ENCODE data around the gene KCNJ12. TPM values are rescaled to one million over a fixed set of nuclear protein-coding genes. Genes with fewer than 3 reads are reported as not detected.
"Not testable (repeated sequence)": the region's sequence is repeated elsewhere in the genome, so short reads cannot be mapped to it uniquely, and the experiment has no call there.

Gene KCNJ12
- total RNA-seq, 4 donors from 2014 or later: 3.8 to 14.2 (median 6.3) TPM

GRCh38 chr17:21341925-21342540 is 34.1 kb upstream of the KCNJ12 start:
- WGBS, 2 donors: 79 to 86% methylated on average over 8 of the region's 8 CpGs

DNA sequence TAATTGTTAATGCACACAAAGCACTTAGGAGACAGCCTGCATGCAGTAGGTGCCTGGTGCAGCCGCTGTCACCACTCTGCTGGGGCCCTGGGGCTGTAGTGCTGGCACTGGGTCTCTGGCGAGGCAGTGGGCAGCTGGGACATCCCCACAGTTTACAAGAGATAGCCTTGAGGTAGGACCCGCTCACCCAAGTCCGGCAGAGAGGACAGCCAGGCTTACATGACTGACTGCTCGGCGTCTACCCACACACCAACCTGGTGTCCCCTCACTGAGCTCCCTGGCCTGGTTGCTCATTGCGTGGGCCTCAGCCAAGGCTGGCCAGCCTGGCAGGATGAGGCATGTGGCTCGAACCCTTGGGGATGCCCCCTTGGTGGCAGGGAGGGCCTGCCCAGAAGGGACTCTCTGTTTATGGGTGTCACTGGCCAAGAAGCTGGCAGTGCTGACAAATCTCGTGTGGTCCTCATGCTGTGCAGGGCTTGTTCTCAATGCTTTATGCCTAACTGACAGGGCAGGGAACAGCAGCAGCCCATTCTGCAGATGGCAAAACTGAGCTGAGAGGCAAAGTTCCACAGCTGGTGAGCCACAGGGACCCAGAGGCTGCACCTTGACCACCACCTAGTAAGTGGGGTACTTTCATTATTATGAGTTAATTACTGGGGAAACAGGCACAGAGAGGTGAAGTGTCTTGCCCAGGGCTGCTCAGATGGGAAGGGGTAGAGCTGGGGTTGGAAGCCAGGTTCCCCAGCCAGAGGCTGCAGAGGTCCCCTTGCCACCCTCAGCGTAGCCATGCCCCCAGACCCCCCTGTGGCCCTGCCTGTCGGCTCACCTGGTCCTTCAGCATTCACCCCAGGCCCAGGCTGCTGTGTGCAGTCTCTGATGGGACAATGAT is 32.9 kb upstream of the KCNJ12 start:
- H3K4me3 ChIP-seq (ENCODE audit: low read depth, poor library complexity, severe bottlenecking); intact Hi-C loops (cut with DNase I; ENCODE audit: low total_unique reads): not testable (repeated sequence)
- peak in 1 of 2 donors; percentile 80 for DNase-seq (ENCODE audit: low spot score in 2 of 2)
- 71 to 83% methylated on average over 9 to 10 of the region's 11 CpGs for WGBS, 2 donors

More at GRCh38 chr17:21341925-21342540, 34.1 kb upstream of the KCNJ12 start:
- H3K4me3 ChIP-seq (ENCODE audit: low read depth, poor library complexity, severe bottlenecking); intact Hi-C loops (cut with DNase I; ENCODE audit: low total_unique reads): not testable (repeated sequence)
- DNase-seq (ENCODE audit: low spot score in 2 of 2): peak in 1 of 2 donors; percentile 60

DNA sequence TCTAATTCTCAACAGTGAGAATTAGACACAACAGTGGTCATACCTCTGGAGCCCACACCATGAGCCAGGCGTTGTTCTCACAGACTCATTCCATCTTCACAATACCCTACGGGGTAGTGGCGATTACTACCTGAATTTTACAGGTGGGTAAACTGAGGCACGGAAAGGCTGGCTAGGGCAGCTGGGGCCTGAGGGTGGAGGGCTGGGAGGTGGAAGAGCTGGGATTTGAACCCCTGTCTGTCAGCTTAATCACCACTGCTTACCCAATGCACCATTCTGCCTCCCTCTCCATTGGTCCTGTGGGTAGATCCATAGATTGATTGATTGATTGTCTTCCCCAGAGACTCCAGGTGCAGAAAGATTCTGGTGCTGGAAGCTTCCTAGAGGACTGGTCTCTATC is 31.4 kb upstream of the KCNJ12 start:
- intact Hi-C loops (cut with DNase I; ENCODE audit: low total_unique reads); H3K4me3 ChIP-seq (ENCODE audit: low read depth, poor library complexity, severe bottlenecking): not testable (repeated sequence)
- DNase-seq (ENCODE audit: low spot score in 2 of 2): peak in 1 of 2 donors; percentile 40
- 77 to 81% methylated on average over 4 of the region's 4 CpGs for WGBS, 2 donors

DNA sequence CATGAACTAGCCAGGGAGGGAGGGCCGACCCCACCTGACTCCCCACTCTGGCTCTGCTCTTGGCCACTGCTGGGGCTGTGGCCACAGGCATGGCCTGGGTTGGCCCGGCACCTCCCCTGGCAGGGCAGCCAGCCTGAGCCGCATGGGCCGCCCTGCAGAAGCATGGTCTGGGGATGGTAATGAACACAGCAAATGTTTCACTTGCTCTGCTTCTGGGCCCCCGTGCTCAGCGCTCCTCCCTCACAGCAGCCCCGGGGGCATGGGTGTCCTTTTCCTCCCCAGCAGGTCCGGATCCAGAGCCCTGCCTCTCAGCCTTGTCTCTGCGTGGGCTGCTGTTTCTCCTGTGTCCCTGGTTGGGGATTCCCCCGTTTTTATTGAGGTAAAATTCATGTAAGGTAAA is 30.9 kb upstream of the KCNJ12 start:
- intact Hi-C loops (cut with DNase I; ENCODE audit: low total_unique reads): no loop called here
- H3K4me3 ChIP-seq (ENCODE audit: low read depth, poor library complexity, severe bottlenecking): no peak overlapping the region
- 43 to 44% methylated on average over 9 to 10 of the region's 10 CpGs for WGBS, 2 donors
- peak in 1 of 2 donors; percentile 70 for DNase-seq (ENCODE audit: low spot score in 2 of 2)
- TF ChIP-seq, protein P1, sequence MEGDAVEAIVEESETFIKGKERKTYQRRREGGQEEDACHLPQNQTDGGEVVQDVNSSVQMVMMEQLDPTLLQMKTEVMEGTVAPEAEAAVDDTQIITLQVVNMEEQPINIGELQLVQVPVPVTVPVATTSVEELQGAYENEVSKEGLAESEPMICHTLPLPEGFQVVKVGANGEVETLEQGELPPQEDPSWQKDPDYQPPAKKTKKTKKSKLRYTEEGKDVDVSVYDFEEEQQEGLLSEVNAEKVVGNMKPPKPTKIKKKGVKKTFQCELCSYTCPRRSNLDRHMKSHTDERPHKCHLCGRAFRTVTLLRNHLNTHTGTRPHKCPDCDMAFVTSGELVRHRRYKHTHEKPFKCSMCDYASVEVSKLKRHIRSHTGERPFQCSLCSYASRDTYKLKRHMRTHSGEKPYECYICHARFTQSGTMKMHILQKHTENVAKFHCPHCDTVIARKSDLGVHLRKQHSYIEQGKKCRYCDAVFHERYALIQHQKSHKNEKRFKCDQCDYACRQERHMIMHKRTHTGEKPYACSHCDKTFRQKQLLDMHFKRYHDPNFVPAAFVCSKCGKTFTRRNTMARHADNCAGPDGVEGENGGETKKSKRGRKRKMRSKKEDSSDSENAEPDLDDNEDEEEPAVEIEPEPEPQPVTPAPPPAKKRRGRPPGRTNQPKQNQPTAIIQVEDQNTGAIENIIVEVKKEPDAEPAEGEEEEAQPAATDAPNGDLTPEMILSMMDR (IDR thresholded peaks at IDR 0.05): no peak
- no peak for TF ChIP-seq POLR2A (IDR thresholded peaks at IDR 0.05)

DNA sequence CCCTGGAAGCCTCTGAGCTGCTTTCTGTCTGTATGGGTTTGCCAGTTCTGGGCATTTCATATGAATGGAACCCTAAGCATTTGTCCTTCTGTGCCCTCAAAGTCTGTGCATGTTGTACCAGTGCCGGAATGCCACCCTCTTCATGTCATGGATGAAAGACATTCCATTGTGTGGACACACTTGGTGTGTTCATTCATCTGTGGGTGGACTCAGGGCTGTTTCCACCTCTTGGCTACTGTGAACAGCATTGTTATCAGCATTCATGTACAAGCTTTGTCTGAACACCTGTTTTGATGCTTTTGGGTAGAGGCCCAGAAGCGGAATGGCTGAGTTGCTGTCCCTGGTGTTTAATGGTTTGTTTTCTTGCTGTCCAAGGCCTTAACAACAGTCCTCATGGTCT is 30.1 kb upstream of the KCNJ12 start:
- no CpG with 5 or more reads among the region's 2 CpGs for WGBS, 2 donors
- intact Hi-C loops (cut with DNase I; ENCODE audit: low total_unique reads); DNase-seq (ENCODE audit: low spot score in 2 of 2); H3K4me3 ChIP-seq (ENCODE audit: low read depth, poor library complexity, severe bottlenecking): not testable (repeated sequence)

- intact Hi-C loops (cut with DNase I; ENCODE audit: low total_unique reads); H3K4me3 ChIP-seq (ENCODE audit: low read depth, poor library complexity, severe bottlenecking): not testable (repeated sequence)
- 71 to 72% methylated on average over 4 to 6 of the region's 10 CpGs for whole genome bisulfite sequencing, 2 donors
- peak in 1 of 2 donors; percentile 76 for DNase-seq (ENCODE audit: low spot score in 2 of 2)
Measured at GRCh38 chr17:21346651-21347250, 29.4 kb upstream of the KCNJ12 start.

DNA sequence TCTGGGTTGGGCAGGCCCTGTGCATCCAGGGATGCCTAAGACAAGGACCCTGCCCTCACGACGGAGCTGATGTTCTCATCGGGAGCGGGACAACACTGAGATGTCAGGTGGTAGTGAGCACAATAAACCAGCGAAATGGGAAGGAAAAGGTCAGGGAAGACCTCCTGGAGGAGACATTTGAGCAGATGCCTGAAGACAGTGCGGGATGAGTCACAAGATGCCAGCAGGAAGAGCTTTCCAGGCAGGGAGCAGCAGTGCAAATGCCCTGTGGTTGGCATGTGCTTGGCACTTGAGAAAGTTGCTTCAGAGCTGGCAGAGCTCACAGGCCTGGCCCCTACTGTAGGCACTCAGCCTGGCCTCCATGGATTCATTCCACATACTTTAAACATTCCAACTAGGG is 28.5 kb upstream of the KCNJ12 start:
- WGBS, 2 donors: 91 to 95% methylated on average over 6 of the region's 6 CpGs
- DNase-seq (ENCODE audit: low spot score in 2 of 2); intact Hi-C loops (cut with DNase I; ENCODE audit: low total_unique reads); H3K4me3 ChIP-seq (ENCODE audit: low read depth, poor library complexity, severe bottlenecking): not testable (repeated sequence)

- peak in 1 of 2 donors; percentile 71 for DNase-seq (ENCODE audit: low spot score in 2 of 2)
- 48 to 75% methylated on average over 3 to 9 of the region's 14 CpGs for WGBS, 2 donors
- intact Hi-C loops (cut with DNase I; ENCODE audit: low total_unique reads); H3K4me3 ChIP-seq (ENCODE audit: low read depth, poor library complexity, severe bottlenecking): not testable (repeated sequence)
Measured at GRCh38 chr17:21348081-21348925, 27.9 kb upstream of the KCNJ12 start.

- DNase-seq (ENCODE audit: low spot score in 2 of 2): peak in 1 of 2 donors; percentile 43
- intact Hi-C loops (cut with DNase I; ENCODE audit: low total_unique reads); H3K4me3 ChIP-seq (ENCODE audit: low read depth, poor library complexity, severe bottlenecking): not testable (repeated sequence)
- 76 to 79% methylated on average over 5 to 6 of the region's 7 CpGs for WGBS, 2 donors
Measured at GRCh38 chr17:21348926-21349261, 27.3 kb upstream of the KCNJ12 start.

GRCh38 chr17:21349358-21350050 is 26.7 kb upstream of the KCNJ12 start:
- 74 to 95% methylated on average over 3 of the region's 6 CpGs for WGBS, 2 donors
- H3K4me3 ChIP-seq (ENCODE audit: low read depth, poor library complexity, severe bottlenecking); intact Hi-C loops (cut with DNase I; ENCODE audit: low total_unique reads): not testable (repeated sequence)
- DNase-seq (ENCODE audit: low spot score in 2 of 2): peak in 1 of 2 donors; percentile 52

DNA sequence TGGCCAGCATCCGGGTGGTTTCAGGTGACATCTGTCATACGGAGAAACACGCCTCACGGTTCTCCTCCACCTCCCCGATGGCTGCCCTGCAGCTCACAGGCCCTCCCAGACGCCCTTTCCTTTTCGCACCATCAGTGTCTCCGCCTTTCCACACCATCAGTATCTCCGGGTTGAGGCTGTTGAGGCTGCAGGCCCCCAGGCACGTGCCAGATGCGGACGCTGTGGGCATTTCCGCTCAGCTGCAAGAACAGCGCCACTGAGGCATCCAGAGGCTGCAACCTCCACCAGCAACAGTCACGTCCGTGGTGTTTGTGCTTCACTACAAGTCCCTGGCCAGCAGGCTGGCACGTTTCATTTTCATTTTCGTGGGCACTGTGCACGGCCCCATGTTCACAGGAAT is 25.7 kb upstream of the KCNJ12 start:
- 71 to 84% methylated on average over 4 to 19 of the region's 19 CpGs for WGBS, 2 donors

More for the DNA sequence above, 25.7 kb upstream of the KCNJ12 start:
- intact Hi-C loops (cut with DNase I; ENCODE audit: low total_unique reads); H3K4me3 ChIP-seq (ENCODE audit: low read depth, poor library complexity, severe bottlenecking); DNase-seq (ENCODE audit: low spot score in 2 of 2): not testable (repeated sequence)
